Nephron (organoid): Measurements from ENCODE around the gene ZNHIT1.

Experiments used
- H3K27ac Mint-ChIP-seq, 3 experiments: 2 replicates each; pipeline ENCODE4 v1.8.0; 2020; ENCODE audit warnings: mixed read lengths in 3 of 3, mild to moderate bottlenecking in 2 of 3, moderate library complexity in 1 of 3
- H3K27me3 Mint-ChIP-seq: 2 replicates; pipeline ENCODE4 v1.8.0; 2021; ENCODE audit warnings: low read depth, mild to moderate bottlenecking, moderate library complexity, mixed read lengths
- H3K36me3 Mint-ChIP-seq: 2 replicates; pipeline ENCODE4 v1.8.0; 2020; ENCODE audit warnings: low read depth, mixed read lengths
- H3K4me1 Mint-ChIP-seq: 2 replicates; pipeline ENCODE4 v1.8.0; 2020; ENCODE audit warnings: mixed read lengths
- H3K4me3 Mint-ChIP-seq, 3 experiments: 2 replicates each; pipeline ENCODE4 v1.8.0; 2020; ENCODE audit warnings: mild to moderate bottlenecking in 3 of 3, mixed read lengths in 3 of 3, moderate library complexity in 2 of 3
- H3K9me3 Mint-ChIP-seq: 2 replicates; pipeline ENCODE4 v1.8.0; 2020; ENCODE audit warnings: mixed read lengths
- TF ChIP-seq, protein P1 (sequence below), 3 experiments: fragments of 200-600 bp; sonication (generic); IDR thresholded peaks; one replicate each; pipeline ENCODE4 v1.5.0; 2021; ENCODE audit warnings: antibody characterized with exemption in 3 of 3; ENCODE audit not compliant: unreplicated experiment in 3 of 3

Gene ZNHIT1

GRCh38 chr7:101240226-101241014 is 22.5 kb downstream of the ZNHIT1 start:
- no peak overlapping the region for H3K4me3 Mint-ChIP-seq
- TF ChIP-seq, protein P1, sequence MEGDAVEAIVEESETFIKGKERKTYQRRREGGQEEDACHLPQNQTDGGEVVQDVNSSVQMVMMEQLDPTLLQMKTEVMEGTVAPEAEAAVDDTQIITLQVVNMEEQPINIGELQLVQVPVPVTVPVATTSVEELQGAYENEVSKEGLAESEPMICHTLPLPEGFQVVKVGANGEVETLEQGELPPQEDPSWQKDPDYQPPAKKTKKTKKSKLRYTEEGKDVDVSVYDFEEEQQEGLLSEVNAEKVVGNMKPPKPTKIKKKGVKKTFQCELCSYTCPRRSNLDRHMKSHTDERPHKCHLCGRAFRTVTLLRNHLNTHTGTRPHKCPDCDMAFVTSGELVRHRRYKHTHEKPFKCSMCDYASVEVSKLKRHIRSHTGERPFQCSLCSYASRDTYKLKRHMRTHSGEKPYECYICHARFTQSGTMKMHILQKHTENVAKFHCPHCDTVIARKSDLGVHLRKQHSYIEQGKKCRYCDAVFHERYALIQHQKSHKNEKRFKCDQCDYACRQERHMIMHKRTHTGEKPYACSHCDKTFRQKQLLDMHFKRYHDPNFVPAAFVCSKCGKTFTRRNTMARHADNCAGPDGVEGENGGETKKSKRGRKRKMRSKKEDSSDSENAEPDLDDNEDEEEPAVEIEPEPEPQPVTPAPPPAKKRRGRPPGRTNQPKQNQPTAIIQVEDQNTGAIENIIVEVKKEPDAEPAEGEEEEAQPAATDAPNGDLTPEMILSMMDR (IDR thresholded peaks at IDR 0.05; ENCODE audit: unreplicated experiment in 3 of 3) = no peak
- H3K27ac Mint-ChIP-seq = no peak overlapping the region
- peaks cover 10% of the 10 kb centered on the region for H3K36me3 Mint-ChIP-seq
- H3K4me1 Mint-ChIP-seq = peaks cover 29% of the 10 kb centered on the region
- H3K9me3 Mint-ChIP-seq = no peaks in the 10 kb centered on the region
- no peaks in the 10 kb centered on the region for H3K27me3 Mint-ChIP-seq

DNA sequence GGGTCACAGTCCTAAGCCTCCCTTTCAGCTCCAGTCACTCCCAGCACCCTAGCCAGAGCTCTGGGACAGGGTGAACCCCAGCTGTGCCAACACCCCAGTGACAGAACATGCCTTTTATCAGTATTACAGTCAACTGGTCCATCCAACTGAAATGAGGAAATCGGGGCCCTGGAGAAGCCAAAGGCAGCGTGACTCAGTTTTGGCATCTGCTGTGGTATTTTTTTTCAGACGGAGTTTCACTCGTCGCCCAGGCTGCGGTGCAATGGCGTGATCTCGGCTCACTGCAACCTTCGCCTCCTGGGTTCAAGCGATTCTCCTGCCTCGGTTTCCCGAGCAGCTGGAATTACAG is 23.0 kb downstream of the ZNHIT1 start:
- Mint-ChIP-seq H3K27me3 (peaks cover 3% of the 10 kb centered on the region), H3K36me3 (peaks cover 14% of the 10 kb centered on the region), H3K9me3 (no peaks in the 10 kb centered on the region), H3K4me1 (peaks cover 29% of the 10 kb centered on the region), H3K27ac (no peak overlapping the region), H3K4me3 (no peak overlapping the region)
- TF ChIP-seq, protein P1 (IDR thresholded peaks at IDR 0.05; ENCODE audit: unreplicated experiment in 3 of 3) = no peak

DNA sequence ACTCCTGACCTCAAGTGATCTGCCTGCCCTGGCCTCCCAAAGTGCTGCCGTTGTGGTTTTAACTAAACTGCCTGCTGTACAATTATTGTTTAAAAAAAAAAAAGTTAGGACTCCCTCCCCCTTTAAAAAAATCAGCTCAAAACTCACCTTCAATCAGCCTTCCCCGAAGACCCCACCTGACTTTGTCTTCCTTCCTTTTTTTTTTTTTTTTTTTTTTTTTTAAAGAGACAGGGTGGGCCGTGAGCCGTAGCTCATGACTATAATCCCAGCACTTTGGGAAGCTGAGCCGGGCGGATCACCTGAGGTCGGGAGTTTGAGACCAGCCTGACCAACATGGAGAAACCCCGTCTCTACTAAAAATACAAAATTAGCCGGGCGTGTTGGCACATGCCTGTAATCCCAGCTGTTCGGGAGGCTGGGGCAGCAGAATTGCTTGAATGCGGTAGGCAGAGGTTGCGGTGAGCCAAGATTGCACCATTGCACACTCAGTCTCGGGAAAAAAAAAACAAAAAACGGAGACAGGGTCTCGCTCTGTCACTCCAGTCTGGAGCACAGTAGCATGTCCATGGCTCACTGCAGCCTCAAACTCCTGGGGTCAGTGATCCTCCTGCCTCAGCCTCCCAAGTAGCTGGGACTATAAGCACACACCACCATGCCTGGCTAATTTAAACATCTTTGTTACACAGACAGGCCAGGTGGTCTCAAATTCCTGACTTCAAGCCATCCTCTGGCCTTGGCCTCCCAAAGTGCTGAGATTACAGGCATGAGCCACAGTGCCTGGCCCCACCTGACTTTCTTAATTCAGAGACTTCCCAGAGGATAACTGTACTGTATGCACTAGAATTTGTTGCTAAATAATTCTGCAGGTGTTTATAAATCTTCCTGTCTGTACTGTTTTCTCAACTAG is 23.7 kb downstream of the ZNHIT1 start:
- TF ChIP-seq, protein P1 (IDR thresholded peaks at IDR 0.05; ENCODE audit: unreplicated experiment in 3 of 3) = no peak
- peaks cover 3% of the 10 kb centered on the region for H3K27me3 Mint-ChIP-seq
- H3K9me3 Mint-ChIP-seq = no peaks in the 10 kb centered on the region
- no peak overlapping the region for H3K27ac Mint-ChIP-seq
- H3K4me1 Mint-ChIP-seq = peaks cover 29% of the 10 kb centered on the region
- peaks cover 14% of the 10 kb centered on the region for H3K36me3 Mint-ChIP-seq
- peak overlapping the region in 1 of 3 experiments; percentile 45 for H3K4me3 Mint-ChIP-seq

DNA sequence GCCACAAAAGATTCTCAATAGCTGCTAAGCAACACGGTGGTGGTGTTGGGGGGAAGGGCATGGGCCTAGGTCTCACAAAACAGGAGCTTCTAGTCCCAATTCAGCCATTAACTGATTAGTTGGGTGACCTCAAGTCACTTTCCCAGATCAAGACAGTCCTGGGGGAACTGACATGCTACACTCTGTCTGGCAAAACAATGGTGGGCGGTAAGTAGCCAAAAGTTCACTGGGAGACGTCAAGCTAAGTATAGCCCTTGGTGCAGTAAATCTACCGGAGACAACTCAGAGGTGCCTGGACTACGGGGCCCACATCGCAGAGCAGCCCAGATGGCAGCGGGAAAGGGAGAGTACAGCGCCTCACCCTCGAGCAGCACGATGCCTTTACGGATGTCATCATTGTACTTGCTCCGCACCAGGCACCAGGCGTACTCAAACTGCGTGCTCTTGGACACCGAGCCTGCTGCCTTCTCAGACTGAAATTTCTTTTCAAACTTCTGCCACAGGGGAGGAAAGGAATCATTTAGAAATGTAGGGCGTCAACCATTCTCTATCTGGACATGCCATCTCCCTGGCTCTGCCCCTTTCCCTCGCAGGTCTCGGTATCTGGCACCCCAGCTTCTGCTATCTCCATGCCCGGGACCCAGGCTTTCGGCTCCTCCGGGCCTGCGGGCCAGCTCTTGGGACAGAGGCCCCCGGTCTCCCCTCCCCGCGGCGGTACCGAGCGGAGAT is 25.8 kb downstream of the ZNHIT1 start:
- Mint-ChIP-seq H3K4me3 (peak overlapping the region; percentile 97 to 99 (median 97)), H3K36me3 (peaks cover 14% of the 10 kb centered on the region), H3K27ac (peak overlapping the region; percentile 91 to 96 (median 93)), H3K4me1 (peaks cover 18% of the 10 kb centered on the region), H3K27me3 (peaks cover 3% of the 10 kb centered on the region), H3K9me3 (no peaks in the 10 kb centered on the region)
- TF ChIP-seq, protein P1 (IDR thresholded peaks at IDR 0.05; ENCODE audit: unreplicated experiment in 3 of 3) = peak in 1 of 3 experiments; percentile 94

DNA sequence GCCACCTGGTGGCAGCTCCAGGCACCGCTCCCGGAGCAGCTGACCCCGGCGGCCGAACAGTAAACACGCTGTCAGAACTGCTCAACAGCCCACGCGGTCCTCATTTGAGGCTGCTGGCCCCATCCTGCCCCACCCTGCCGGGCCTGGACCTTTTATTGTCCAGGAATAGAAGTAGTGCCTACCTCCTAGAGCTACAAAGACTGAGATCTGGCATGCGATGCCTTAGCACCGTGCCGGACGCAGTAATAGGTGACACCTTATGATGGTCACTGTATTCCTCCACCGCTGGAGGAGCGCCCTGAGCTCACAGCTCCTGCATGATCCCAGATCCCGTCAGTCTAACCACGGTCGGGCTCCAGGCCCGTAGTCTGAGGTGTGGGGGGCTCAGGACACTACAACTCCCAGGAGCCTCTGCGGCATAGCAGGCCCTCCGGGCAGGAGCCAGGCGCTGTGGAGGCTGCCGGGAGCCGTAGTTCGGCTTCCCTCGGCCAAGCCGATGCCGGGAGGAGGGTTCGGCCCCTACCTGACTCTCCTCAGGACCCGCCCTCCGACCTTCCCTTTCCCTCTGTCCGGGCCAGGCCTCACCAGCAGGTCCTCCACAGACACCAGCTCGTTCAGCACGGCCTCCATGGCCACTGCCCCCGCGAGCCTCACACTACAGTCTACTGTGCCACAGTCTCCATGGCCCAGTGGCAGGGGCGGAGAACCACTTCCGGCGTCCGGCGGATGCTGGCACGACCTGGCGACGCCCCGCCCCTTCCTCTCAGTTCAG is 26.6 kb downstream of the ZNHIT1 start, which contains the start of gene FIS1:
Gene FIS1 (minus strand): TSS at position 707 of the 772 bp plus-strand sequence. CDS start 77 bp downstream, at position 630.
- Mint-ChIP-seq H3K4me1 (peaks cover 16% of the 10 kb centered on the region), H3K4me3 (peak within 1 kb of the TSS; percentile 97 to 99 (median 97)), H3K36me3 (peaks cover 14% of the 10 kb centered on the region), H3K9me3 (no peaks in the 10 kb centered on the region), H3K27me3 (peaks cover 3% of the 10 kb centered on the region), H3K27ac (peak within 1 kb of the TSS; percentile 91 to 96 (median 93))
- TF ChIP-seq, protein P1 (IDR thresholded peaks at IDR 0.05; ENCODE audit: unreplicated experiment in 3 of 3) = peak; percentile 42 to 97 (median 92)
